Embryonic facial prominence (tissue), 1 donor: ENCODE measurements around the gene AKT1.
"Not testable (repeated sequence)": the region's sequence is repeated elsewhere in the genome, so short reads cannot be mapped to it uniquely, and the experiment has no call there.

Experiments used
- DNase-seq: peaks from one replicate; pipeline ENCODE4 v3.0.0-alpha.2; 2016; ENCODE audit errors: extremely low spot score

Gene AKT1

GRCh38 chr14:104739026-104739425 lies 56.5 kb downstream of the AKT1 start:
- no peak for DNase-seq

GRCh38 chr14:104738375-104739019 lies 57.1 kb downstream of the AKT1 start:
- DNase-seq = no peak

GRCh38 chr14:104735830-104736642 lies 59.5 kb downstream of the AKT1 start:
- DNase-seq = no peak

- DNase-seq = no peak
Measured at GRCh38 chr14:104734991-104735779, 60.4 kb downstream of the AKT1 start.

GRCh38 chr14:104734601-104734990 lies 61.0 kb downstream of the AKT1 start:
- no peak for DNase-seq

GRCh38 chr14:104734051-104734587 lies 61.4 kb downstream of the AKT1 start:
- DNase-seq = no peak

GRCh38 chr14:104732931-104733681 lies 62.4 kb downstream of the AKT1 start:
- no peak for DNase-seq

GRCh38 chr14:104732355-104732804 lies 63.2 kb downstream of the AKT1 start:
- DNase-seq = no peak

GRCh38 chr14:104731320-104732294 lies 63.9 kb downstream of the AKT1 start:
- no peak for DNase-seq

GRCh38 chr14:104730487-104730886 lies 65.1 kb downstream of the AKT1 start:
- DNase-seq = no peak

GRCh38 chr14:104729835-104730181 lies 65.7 kb downstream of the AKT1 start:
- DNase-seq = no peak

GRCh38 chr14:104729176-104729834 lies 66.2 kb downstream of the AKT1 start:
- DNase-seq = not testable (repeated sequence)

GRCh38 chr14:104728631-104729030 lies 66.9 kb downstream of the AKT1 start:
- DNase-seq = no peak

GRCh38 chr14:104726600-104727451 lies 68.7 kb downstream of the AKT1 start:
- no peak for DNase-seq

GRCh38 chr14:104725772-104726548 lies 69.6 kb downstream of the AKT1 start:
- no peak for DNase-seq

GRCh38 chr14:104724981-104725771 lies 70.4 kb downstream of the AKT1 start:
- no peak for DNase-seq

- no peak for DNase-seq
Measured at GRCh38 chr14:104724407-104724980, 71.1 kb downstream of the AKT1 start.
